HepG2 (cell line): Measurements from ENCODE around the gene CYCS. TPM values are rescaled to one million over a fixed set of nuclear protein-coding genes. Genes with fewer than 3 reads are reported as not detected.

Experiments used
- ATAC-seq: fragments of 200-7000 bp; cut with Tn5 transposase; 3 replicates; pipeline ENCODE4 v1.9.1; 2020; ENCODE audit warnings: mild to moderate bottlenecking, moderate library complexity
- BruUV-seq: library from RNA; stranded (reverse); fragments of 400-500 nt; replicated peaks from 2 replicates; lab custom pipeline; 2021; lab: Mats Ljungman, UMichigan
- CTCF ChIA-PET: fragments of 300-600 bp; formaldehyde crosslinking; extraction: SDS; loops from one replicate; lab custom pipeline; 2021; ENCODE audit warnings: low total read pairs, inconsistent platforms, low intra/inter-chr PET ratio; lab: Yijun Ruan, JAX
- POLR2A ChIA-PET: fragments of 350-600 bp; sonication (Branson Sonifier 250); formaldehyde crosslinking; loops from one replicate; lab custom pipeline; 2020; ENCODE audit warnings: antibody characterized with exemption, inconsistent platforms; lab: Yijun Ruan, JAX
- DNase-seq: peaks from one replicate; pipeline ENCODE4 v3.0.0-alpha.2; 2015; ENCODE audit warnings: low spot score
- FAIRE-seq: peaks from 3 replicates; lab custom pipeline; 2011; peaks lifted over from hg19 to GRCh38; lab: Jason Lieb, UNC
- H2AFZ ChIP-seq: one replicate; pipeline ENCODE4 v1.6.1; 2011; ENCODE audit warnings: low read length, inconsistent platforms
- H3K27ac ChIP-seq: fragments of 300-600 bp; 3 replicates; pipeline ENCODE4 v1.8.0; 2011; ENCODE audit warnings: mixed run types, mild to moderate bottlenecking, mixed read lengths, low read length, inconsistent platforms; ENCODE audit not compliant: insufficient read depth; ENCODE audit errors: extremely low read length
- H3K27me3 ChIP-seq, 2 experiments: fragments of 200-600 bp in 1 of 2; 2 replicates in 1 of 2; 3 replicates in 1 of 2; pipeline versions ENCODE4 v1.6.0 to v1.8.0; 2011; ENCODE audit warnings: low read length in 2 of 2, mild to moderate bottlenecking in 2 of 2, moderate library complexity in 2 of 2, inconsistent platforms in 1 of 2; ENCODE audit not compliant: insufficient read depth in 2 of 2, control insufficient read depth in 1 of 2
- H3K36me3 ChIP-seq, 2 experiments: fragments of 200-600 bp in 1 of 2; replicated peaks in 1 of 2; 2 replicates in 1 of 2; 3 replicates in 1 of 2; pipeline versions ENCODE4 v1.5.1 to v1.8.0; 2011; ENCODE audit warnings: low read length in 2 of 2, inconsistent platforms in 1 of 2; ENCODE audit not compliant: insufficient read depth in 2 of 2, control insufficient read depth in 1 of 2
- H3K4me1 ChIP-seq: 2 replicates; pipeline ENCODE4 v1.5.1; 2012; ENCODE audit warnings: low read length, inconsistent platforms; ENCODE audit not compliant: insufficient read depth
- H3K4me2 ChIP-seq: 2 replicates; pipeline ENCODE4 v1.6.0; 2011; ENCODE audit warnings: low read depth, low read length, inconsistent platforms
- H3K4me3 ChIP-seq, 3 experiments: fragments of 200-600 bp in 1 of 3; sonication (generic), shearing (Covaris generic) in 1 of 3; replicated peaks in 1 of 3; 2 replicates each; pipeline ENCODE4 v1.5.1; 2011 to 2016; ENCODE audit warnings: low read length in 3 of 3, inconsistent platforms in 2 of 3, low read depth in 2 of 3, mild to moderate bottlenecking in 2 of 3, control low read depth in 1 of 3, mixed read lengths in 1 of 3; ENCODE audit not compliant: insufficient read depth in 1 of 3
- H3K79me2 ChIP-seq: one replicate; pipeline ENCODE4 v1.6.1; 2011; ENCODE audit warnings: low read length, inconsistent platforms; ENCODE audit not compliant: insufficient read depth
- H3K9ac ChIP-seq: 2 replicates; pipeline ENCODE4 v1.6.0; 2011; ENCODE audit warnings: mild to moderate bottlenecking, low read depth, low read length, inconsistent platforms; ENCODE audit not compliant: insufficient read depth
- H3K9me3 ChIP-seq: 2 replicates; pipeline ENCODE4 v1.5.1; 2012; ENCODE audit warnings: mild to moderate bottlenecking, low read length
- H4K20me1 ChIP-seq: 2 replicates; pipeline ENCODE4 v1.6.0; 2011; ENCODE audit warnings: inconsistent platforms, mild to moderate bottlenecking, low read length, moderate library complexity; ENCODE audit not compliant: insufficient read depth
- CEBPB ChIP-seq: IDR thresholded peaks from 2 replicates; pipeline ENCODE4 v1.6.1; 2011; ENCODE audit warnings: low read depth, low read length, improper control_type of control experiment, borderline replicate concordance
- MAF1 ChIP-seq: sonication (generic); formaldehyde crosslinking; IDR thresholded peaks from 2 replicates; pipeline ENCODE4 v1.5.0; 2020; ENCODE audit warnings: missing genetic modification reagents, borderline replicate concordance
- POLR2A ChIP-seq, 2 experiments: IDR thresholded peaks; 2 replicates each; pipeline ENCODE4 v1.6.1; 2011; ENCODE audit warnings: low read depth in 2 of 2, low read length in 2 of 2, mild to moderate bottlenecking in 1 of 2, moderate library complexity in 1 of 2; ENCODE audit not compliant: insufficient read depth in 1 of 2
- RBFOX2 ChIP-seq: fragments of 200-400 bp; formaldehyde crosslinking; IDR thresholded peaks from 2 replicates; pipeline ENCODE4 v1.6.1; 2017; ENCODE audit warnings: low read depth, mild to moderate bottlenecking, low read length
- SAP130 ChIP-seq: IDR thresholded peaks from 2 replicates; pipeline ENCODE4 v1.6.1; 2016; ENCODE audit warnings: low read depth
- SOX13 ChIP-seq, 3 experiments: fragments of 450-650 bp in 1 of 3; sonication (generic) in 1 of 3; formaldehyde crosslinking in 1 of 3; IDR thresholded peaks in 2 of 3; conservative IDR thresholded peaks in 1 of 3; 2 replicates each; pipeline versions ENCODE4 v1.5.0 to v1.6.1; 2016 to 2020; ENCODE audit warnings: antibody characterized with exemption in 1 of 3, mild to moderate bottlenecking in 1 of 3, missing compliant biosample characterization in 1 of 3, missing genetic modification reagents in 1 of 3, moderate library complexity in 1 of 3
- WGBS: methylation state at CpG from one replicate; pipeline ENCODE4 v1.1.6; 2017; ENCODE audit warnings: low lambda C conversion rate; 5-methylcytosine and 5-hydroxymethylcytosine counted together
- in situ Hi-C: cut with HindIII; loops from 2 replicates; pipeline ENCODE4 v1.10.0; 2017; ENCODE audit warnings: low pct_unique_long_range_greater_than_20kb; ENCODE audit not compliant: extremely low pct_ligation_motif_present
- intact Hi-C: fragments of 100-400 bp; cut with micrococcal nuclease; formaldehyde crosslinking; loops from one replicate; pipeline ENCODE4 v1.10.0; 2022; ENCODE audit not compliant: unreplicated experiment
- polyA plus RNA-seq, 8 experiments: library from polyadenylated mRNA; depleted of rRNA in 3 of 8; stranded (reverse) in 7 of 8; unstranded in 1 of 8; fragments of >200 nt; fragmentation: Illumina TruSeq in 4 of 8; extraction: Trizol in 4 of 8; gene quantifications; 2 replicates each; pipeline versions ENCODE4 v1.2.1 to v1.2.3, GENCODE V29; 2011 to 2016; ENCODE audit warnings: low read depth in 4 of 8, missing spikeins in 1 of 8, mixed read lengths in 1 of 8; ENCODE audit not compliant: insufficient read depth in 1 of 8
- total RNA-seq, 5 experiments: library from RNA; depleted of rRNA; stranded (reverse); fragments of >200 nt; fragmentation: Illumina TruSeq; extraction: Trizol; gene quantifications; 2 replicates each; pipeline ENCODE4 v1.2.3, GENCODE V29; 2016; ENCODE audit warnings: low read depth in 1 of 5
- TF ChIP-seq, protein P1 (sequence below): IDR thresholded peaks from 2 replicates; pipeline ENCODE4 v1.6.1; 2016
- TF ChIP-seq, protein P2 (sequence below): sonication (generic); formaldehyde crosslinking; IDR thresholded peaks from 2 replicates; pipeline ENCODE4 v1.8.0; 2022; ENCODE audit warnings: mild to moderate bottlenecking, missing genetic modification reagents; ENCODE audit not compliant: insufficient replicate concordance

CYCS gene
- total and polyA plus RNA-seq, 2 of the 13 experiments (the other 11 are each of a cell fraction or from before 2014, with no cell fraction given), result 35.9 to 202 TPM

DNA sequence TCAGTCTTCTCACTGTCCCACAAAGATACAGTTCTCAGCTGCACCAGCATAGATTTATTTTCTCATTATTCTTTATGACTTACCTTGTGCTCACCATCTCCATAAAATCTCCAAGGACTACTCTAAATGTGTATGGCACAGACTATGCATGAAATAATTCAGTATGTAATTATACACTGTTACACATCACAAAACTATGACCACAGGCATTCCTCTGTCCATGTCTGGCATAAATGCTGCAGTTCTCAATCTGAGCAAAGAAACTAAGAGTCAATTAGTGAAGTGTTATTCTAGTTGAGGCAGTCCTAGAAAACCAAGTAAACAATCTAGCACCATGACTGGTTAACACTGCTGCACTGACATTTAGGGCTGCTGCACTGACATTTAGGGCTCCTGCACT lies 2.7 kb downstream of the CYCS start:
- intact Hi-C loops (no loop called here), in situ Hi-C loops (no loop called here)
- BruUV-seq, result no TSS peak

DNA sequence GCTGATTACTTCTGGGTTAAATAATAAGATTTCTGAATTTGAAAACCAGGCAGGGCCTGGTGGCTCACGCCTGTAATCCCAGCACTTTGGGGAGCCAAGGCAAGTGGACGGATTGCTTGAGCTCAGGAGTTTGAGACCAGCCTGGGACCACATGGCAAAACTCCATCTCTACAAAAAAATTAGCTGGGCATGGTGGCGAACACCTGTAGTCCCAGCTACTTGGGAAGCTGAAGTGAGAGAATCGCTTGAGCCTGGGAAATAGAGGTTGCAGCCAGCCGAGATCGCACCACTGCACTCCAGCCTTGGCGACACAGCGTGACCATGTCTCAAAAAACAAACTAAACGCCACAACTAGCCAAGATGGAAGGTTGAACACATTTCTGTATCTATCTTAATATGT lies 3.5 kb downstream of the CYCS start:
- 99% methylated on average over 9 of the region's 9 CpGs for whole genome bisulfite sequencing
- H3K9me3 ChIP-seq, result no peaks in the 10 kb centered on the region
- no peak overlapping the region for H3K9ac ChIP-seq
- H3K79me2 ChIP-seq, result peaks cover 20% of the 10 kb centered on the region
- no peak overlapping the region for H3K27ac ChIP-seq
- intact Hi-C loops, result no loop called here
- FAIRE-seq (no peak), ATAC-seq (no peak), DNase-seq (no peak)
- ChIA-PET CTCF (no interaction called here), POLR2A (no interaction called here)
- in situ Hi-C loops, result no loop called here
- TF ChIP-seq RBFOX2 (peak; percentile 34; the same call in 1 of the 2 replicates), SOX13 (IDR thresholded peaks at IDR 0.05) (no peak), SOX13 (CRISPR knock-in tag; conservative IDR thresholded peaks at IDR 0.05 in 1 of 2, IDR thresholded peaks at IDR 0.05 in 1 of 2) (no peak), MAF1 (CRISPR knock-in tag) (no peak)
- TF ChIP-seq, protein P1, sequence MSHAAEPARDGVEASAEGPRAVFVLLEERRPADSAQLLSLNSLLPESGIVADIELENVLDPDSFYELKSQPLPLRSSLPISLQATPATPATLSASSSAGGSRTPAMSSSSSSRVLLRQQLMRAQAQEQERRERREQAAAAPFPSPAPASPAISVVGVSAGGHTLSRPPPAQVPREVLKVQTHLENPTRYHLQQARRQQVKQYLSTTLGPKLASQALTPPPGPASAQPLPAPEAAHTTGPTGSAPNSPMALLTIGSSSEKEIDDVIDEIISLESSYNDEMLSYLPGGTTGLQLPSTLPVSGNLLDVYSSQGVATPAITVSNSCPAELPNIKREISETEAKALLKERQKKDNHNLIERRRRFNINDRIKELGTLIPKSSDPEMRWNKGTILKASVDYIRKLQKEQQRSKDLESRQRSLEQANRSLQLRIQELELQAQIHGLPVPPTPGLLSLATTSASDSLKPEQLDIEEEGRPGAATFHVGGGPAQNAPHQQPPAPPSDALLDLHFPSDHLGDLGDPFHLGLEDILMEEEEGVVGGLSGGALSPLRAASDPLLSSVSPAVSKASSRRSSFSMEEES, result no peak
- TF ChIP-seq, protein P2, sequence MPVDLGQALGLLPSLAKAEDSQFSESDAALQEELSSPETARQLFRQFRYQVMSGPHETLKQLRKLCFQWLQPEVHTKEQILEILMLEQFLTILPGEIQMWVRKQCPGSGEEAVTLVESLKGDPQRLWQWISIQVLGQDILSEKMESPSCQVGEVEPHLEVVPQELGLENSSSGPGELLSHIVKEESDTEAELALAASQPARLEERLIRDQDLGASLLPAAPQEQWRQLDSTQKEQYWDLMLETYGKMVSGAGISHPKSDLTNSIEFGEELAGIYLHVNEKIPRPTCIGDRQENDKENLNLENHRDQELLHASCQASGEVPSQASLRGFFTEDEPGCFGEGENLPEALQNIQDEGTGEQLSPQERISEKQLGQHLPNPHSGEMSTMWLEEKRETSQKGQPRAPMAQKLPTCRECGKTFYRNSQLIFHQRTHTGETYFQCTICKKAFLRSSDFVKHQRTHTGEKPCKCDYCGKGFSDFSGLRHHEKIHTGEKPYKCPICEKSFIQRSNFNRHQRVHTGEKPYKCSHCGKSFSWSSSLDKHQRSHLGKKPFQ (CRISPR knock-in tag), result no peak
- H3K27me3 ChIP-seq, result no peaks in the 10 kb centered on the region; a peak in 1 of 5 replicates
- peaks cover 33% of the 10 kb centered on the region for H3K4me1 ChIP-seq
- H3K4me2 ChIP-seq, result no peak overlapping the region
- no peak overlapping the region for H2AFZ ChIP-seq
- no peak overlapping the region for H3K4me3 ChIP-seq
- peaks cover 2 to 25% of the 10 kb centered on the region in 2 experiments; a peak in 4 of 5 replicates for H3K36me3 ChIP-seq
- peaks cover 14% of the 10 kb centered on the region for H4K20me1 ChIP-seq
- BruUV-seq, result no TSS peak

More for the DNA sequence above, 2.7 kb downstream of the CYCS start:
- H4K20me1 ChIP-seq, result peaks cover 12% of the 10 kb centered on the region
- POLR2A ChIA-PET, result no interaction called here
- DNase-seq (no peak), ATAC-seq (no peak), FAIRE-seq (no peak)
- TF ChIP-seq CEBPB, result no peak
- 0 out of 4 replicates have a peak, but pooled peaks of 1 of the 2 experiments have one; percentile 13 for TF ChIP-seq POLR2A (IDR thresholded peaks at IDR 0.05; ENCODE audit: insufficient read depth in 1 of 2, low read depth in 2 of 2, low read length in 2 of 2)
- TF ChIP-seq SAP130 (CRISPR knock-in tag), result no peak
- H3K4me2 ChIP-seq, result no peak overlapping the region
- H3K36me3 ChIP-seq, result peaks cover 2 to 25% of the 10 kb centered on the region in 2 experiments; a peak in 4 of 5 replicates
- H3K79me2 ChIP-seq, result peaks cover 20% of the 10 kb centered on the region
- CTCF ChIA-PET, result no interaction called here
- peaks cover 25% of the 10 kb centered on the region for H3K4me1 ChIP-seq
- H3K4me3 ChIP-seq, result no peak overlapping the region
- no peak overlapping the region for H3K27ac ChIP-seq
- H3K9me3 ChIP-seq, result no peaks in the 10 kb centered on the region
- H3K9ac ChIP-seq, result no peak overlapping the region
- H2AFZ ChIP-seq, result no peak overlapping the region
- no peaks in the 10 kb centered on the region; a peak in 1 of 5 replicates for H3K27me3 ChIP-seq
